A549 (cell line): ENCODE data around the gene LCNL1. TPM values are rescaled to one million over a fixed set of nuclear protein-coding genes. Genes with fewer than 3 reads are reported as not detected.

Experiments used
- ATAC-seq, 2 experiments: fragments of 200-7000 bp in 1 of 2; fragments of >200 bp in 1 of 2; cut with Nextera tagmentation in 1 of 2; cut with Tn5 transposase in 1 of 2; 3 replicates each; pipeline versions ENCODE4 v1.8.0 to v1.9.1; 2018 to 2020; ENCODE audit warnings: mild to moderate bottlenecking in 1 of 2, moderate library complexity in 1 of 2
- CTCF ChIA-PET: fragments of 300-600 bp; sonication (Branson Sonifier 250); formaldehyde crosslinking; extraction: SDS; loops from one replicate; lab custom pipeline; 2021; ENCODE audit warnings: antibody characterized with exemption, inconsistent platforms; lab: Yijun Ruan, JAX
- POLR2A ChIA-PET: fragments of 350-600 bp; formaldehyde crosslinking; extraction: SDS; loops from one replicate; lab custom pipeline; 2021; ENCODE audit warnings: antibody characterized with exemption, inconsistent platforms; lab: Yijun Ruan, JAX
- DNase-seq, 2 experiments: peaks; one replicate each; pipeline versions ENCODE4 v3.0.0 to v3.0.0-alpha.2; 2011 to 2016; ENCODE audit warnings: low read depth in 1 of 2, low spot score in 1 of 2
- FAIRE-seq: peaks from 2 replicates; lab custom pipeline; 2011; peaks lifted over from hg19 to GRCh38; lab: Jason Lieb, UNC
- H3K27ac ChIP-seq, 2 experiments: fragments of >200 bp; sonication (Bioruptor Twin); formaldehyde crosslinking; 3 replicates each; pipeline ENCODE4 v1.5.1; 2016 to 2017
- H3K4me1 ChIP-seq: fragments of >200 bp; sonication (Bioruptor Twin); formaldehyde crosslinking; 3 replicates; pipeline ENCODE4 v1.6.1; 2016
- H3K4me2 ChIP-seq: fragments of >200 bp; sonication (Bioruptor Twin); formaldehyde crosslinking; 3 replicates; pipeline ENCODE4 v1.6.1; 2016
- H3K4me3 ChIP-seq: fragments of >200 bp; sonication (Bioruptor Twin); formaldehyde crosslinking; 3 replicates; pipeline ENCODE4 v1.5.1; 2016
- H3K9me3 ChIP-seq: fragments of >200 bp; sonication (Bioruptor Twin); formaldehyde crosslinking; 3 replicates; pipeline ENCODE4 v1.6.1; 2016
- BHLHE40 ChIP-seq: IDR thresholded peaks from 2 replicates; pipeline ENCODE4 v1.6.1; 2012; ENCODE audit warnings: low read depth, low read length, inconsistent platforms
- CBX2 ChIP-seq: fragments of 200-600 bp; sonication (generic); IDR thresholded peaks from 2 replicates; pipeline ENCODE4 v1.6.1; 2016; ENCODE audit warnings: low read depth, mild to moderate bottlenecking, borderline replicate concordance
- CHD2 ChIP-seq: fragments of 150-350 bp; IDR thresholded peaks from 2 replicates; pipeline ENCODE4 v1.6.1; 2014; ENCODE audit warnings: low read length; ENCODE audit not compliant: partially characterized antibody
- EHF ChIP-seq: fragments of 250-450 bp; sonication (Bioruptor Pico); IDR thresholded peaks from 2 replicates; pipeline ENCODE4 v1.5.0; 2020; ENCODE audit warnings: mild to moderate bottlenecking
- FOSL2 ChIP-seq, 2 experiments: fragments of 450-650 bp in 1 of 2; fragments of >200 bp in 1 of 2; sonication (Bioruptor Twin) in 1 of 2; formaldehyde crosslinking; IDR thresholded peaks; 2 replicates each; pipeline versions ENCODE4 v1.5.0 to v1.6.1; 2016 to 2020; ENCODE audit warnings: mild to moderate bottlenecking in 1 of 2, moderate library complexity in 1 of 2
- FOXS1 ChIP-seq: fragments of 250-450 bp; sonication (Bioruptor Pico); IDR thresholded peaks from 2 replicates; pipeline ENCODE4 v1.5.0; 2020; ENCODE audit warnings: mild to moderate bottlenecking, moderate library complexity
- HOXB5 ChIP-seq: fragments of 250-450 bp; sonication (Bioruptor Pico); IDR thresholded peaks from 2 replicates; pipeline ENCODE4 v1.5.0; 2020; ENCODE audit warnings: mild to moderate bottlenecking, moderate library complexity
- JUN ChIP-seq, 2 experiments: fragments of >200 bp; sonication (Bioruptor Twin); formaldehyde crosslinking; IDR thresholded peaks; 2 replicates in 1 of 2; 3 replicates in 1 of 2; pipeline ENCODE4 v1.6.1; 2016 to 2017
- JUNB ChIP-seq: fragments of >200 bp; sonication (Bioruptor Twin); formaldehyde crosslinking; IDR thresholded peaks from 2 replicates; pipeline ENCODE4 v1.6.1; 2016
- KDM1A ChIP-seq: fragments of 200-600 bp; sonication (generic); IDR thresholded peaks from 2 replicates; pipeline ENCODE4 v1.6.1; 2016; ENCODE audit warnings: low read depth, mild to moderate bottlenecking
- KDM5A ChIP-seq: fragments of 200-600 bp; sonication (generic); IDR thresholded peaks from 2 replicates; pipeline ENCODE4 v1.6.1; 2016; ENCODE audit warnings: antibody characterized with exemption, mild to moderate bottlenecking
- MYC ChIP-seq: IDR thresholded peaks from 2 replicates; pipeline ENCODE4 v1.6.1; 2012; ENCODE audit warnings: mild to moderate bottlenecking, inconsistent platforms, low read length, improper control_type of control experiment, borderline replicate concordance
- NFE2L2 ChIP-seq: fragments of 150-350 bp; conservative IDR thresholded peaks from 2 replicates; pipeline ENCODE4 v1.6.1; 2014; ENCODE audit warnings: low read length
- NPAS2 ChIP-seq: fragments of 250-450 bp; sonication (Bioruptor Pico); IDR thresholded peaks from 2 replicates; pipeline ENCODE4 v1.8.0; 2022; ENCODE audit warnings: mild to moderate bottlenecking, moderate library complexity, borderline replicate concordance
- NR3C1 ChIP-seq: fragments of >200 bp; sonication (Bioruptor Twin); formaldehyde crosslinking; IDR thresholded peaks from 3 replicates; pipeline ENCODE4 v1.6.1; 2017
- RCOR1 ChIP-seq: fragments of 150-350 bp; IDR thresholded peaks from 2 replicates; pipeline ENCODE4 v1.6.1; 2014; ENCODE audit warnings: antibody characterized with exemption, low read length, low read depth
- SMC3 ChIP-seq: fragments of >200 bp; sonication (Bioruptor Twin); formaldehyde crosslinking; IDR thresholded peaks from 3 replicates; pipeline ENCODE4 v1.6.1; 2018; ENCODE audit warnings: inconsistent platforms
- SREBF2 ChIP-seq: fragments of 450-650 bp; IDR thresholded peaks from 2 replicates; pipeline ENCODE4 v1.6.1; 2014; ENCODE audit warnings: mild to moderate bottlenecking, moderate library complexity
- TFCP2L1 ChIP-seq: fragments of 250-450 bp; sonication (Bioruptor Pico); IDR thresholded peaks from 2 replicates; pipeline ENCODE4 v1.5.0; 2021; ENCODE audit warnings: mild to moderate bottlenecking
- TP53 ChIP-seq: fragments of 250-450 bp; sonication (Bioruptor Pico); IDR thresholded peaks from 2 replicates; pipeline ENCODE4 v1.5.0; 2021; ENCODE audit warnings: mild to moderate bottlenecking, moderate library complexity
- WGBS: methylation state at CpG from one replicate; pipeline ENCODE4 v1.1.6; 2017; ENCODE audit errors: missing lambda C conversion rate; 5-methylcytosine and 5-hydroxymethylcytosine counted together
- polyA plus RNA-seq, 4 experiments: library from polyadenylated mRNA; depleted of rRNA in 3 of 4; stranded (reverse); fragments of >200 nt; fragmentation: RNase III in 1 of 4; extraction: RNeasy Plus Mini Kit Qiagen cat#74134 plus additional on column Dnase treatment in 1 of 4; gene quantifications; 2 replicates in 3 of 4; 3 replicates in 1 of 4; pipeline ENCODE4 v1.2.3, GENCODE V29; 2011 to 2017
- TF ChIP-seq, protein P1 (sequence below): fragments of 250-450 bp; sonication (Bioruptor Pico); IDR thresholded peaks from 2 replicates; pipeline ENCODE4 v1.5.0; 2021; ENCODE audit warnings: mild to moderate bottlenecking, moderate library complexity, borderline replicate concordance
- TF ChIP-seq, protein P2 (sequence below): fragments of 200-600 bp; sonication (generic); IDR thresholded peaks from 2 replicates; pipeline ENCODE4 v1.6.1; 2016; ENCODE audit warnings: antibody characterized with exemption, mild to moderate bottlenecking, moderate library complexity
- TF ChIP-seq, protein P3 (sequence below): IDR thresholded peaks from 2 replicates; pipeline ENCODE4 v1.6.1; 2012

The LCNL1 gene
- polyA plus RNA-seq, 2 of the 4 experiments (the other 2 are of a cell fraction) = 0.08 to 0.19 TPM

DNA sequence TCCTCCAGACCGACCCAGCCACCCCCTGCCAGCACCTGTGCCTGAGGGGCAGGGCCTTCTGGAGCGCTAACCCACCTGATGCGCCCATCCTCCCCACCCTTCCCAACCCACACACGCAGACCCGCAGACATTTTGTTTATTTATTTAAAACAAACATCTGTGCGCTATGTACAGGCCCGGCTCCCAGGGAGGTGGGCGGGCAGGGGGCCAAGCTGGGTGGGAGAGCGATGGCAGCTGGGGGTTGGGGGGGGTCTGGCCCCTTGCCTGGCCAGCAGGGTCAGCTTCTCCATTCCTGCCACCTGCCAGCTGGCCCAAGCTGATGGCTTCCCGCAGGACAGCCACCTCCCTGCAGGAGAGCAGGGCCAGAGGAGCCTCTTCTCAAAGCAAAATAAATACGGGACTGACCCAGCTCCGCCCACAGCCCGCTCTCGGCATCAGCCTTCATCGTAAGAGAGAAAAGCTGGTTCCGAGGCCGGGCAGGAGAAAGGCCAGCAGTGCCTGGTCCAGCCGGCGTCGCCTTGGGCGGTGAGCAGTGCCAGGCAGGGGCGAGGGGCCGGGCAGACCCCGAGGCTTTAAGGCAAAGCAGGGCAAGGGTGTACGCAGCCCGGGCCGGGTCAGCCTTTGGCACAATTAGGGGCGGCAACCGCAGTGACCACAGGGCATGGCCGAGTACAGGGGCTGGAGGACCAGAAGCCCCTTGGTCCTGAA lies 24.5 kb downstream of the LCNL1 start:
- DNase-seq = no peak
- Histone ChIP-seq H3K27ac (no peak overlapping the region), H3K9me3 (no peaks in the 10 kb centered on the region), H3K4me1 (peaks cover 5% of the 10 kb centered on the region; the same call in 2 of the 3 replicates), H3K4me2 (no peak overlapping the region), H3K4me3 (no peak overlapping the region)
- TF ChIP-seq RCOR1 = no peak
- TF ChIP-seq, protein P1, sequence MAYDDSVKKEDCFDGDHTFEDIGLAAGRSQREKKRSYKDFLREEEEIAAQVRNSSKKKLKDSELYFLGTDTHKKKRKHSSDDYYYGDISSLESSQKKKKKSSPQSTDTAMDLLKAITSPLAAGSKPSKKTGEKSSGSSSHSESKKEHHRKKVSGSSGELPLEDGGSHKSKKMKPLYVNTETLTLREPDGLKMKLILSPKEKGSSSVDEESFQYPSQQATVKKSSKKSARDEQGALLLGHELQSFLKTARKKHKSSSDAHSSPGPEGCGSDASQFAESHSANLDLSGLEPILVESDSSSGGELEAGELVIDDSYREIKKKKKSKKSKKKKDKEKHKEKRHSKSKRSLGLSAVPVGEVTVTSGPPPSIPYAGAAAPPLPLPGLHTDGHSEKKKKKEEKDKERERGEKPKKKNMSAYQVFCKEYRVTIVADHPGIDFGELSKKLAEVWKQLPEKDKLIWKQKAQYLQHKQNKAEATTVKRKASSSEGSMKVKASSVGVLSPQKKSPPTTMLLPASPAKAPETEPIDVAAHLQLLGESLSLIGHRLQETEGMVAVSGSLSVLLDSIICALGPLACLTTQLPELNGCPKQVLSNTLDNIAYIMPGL (CRISPR knock-in tag) = no peak
- no peak for TF ChIP-seq TFCP2L1 (CRISPR knock-in tag)
- TF ChIP-seq KDM1A = no peak
- no peak for TF ChIP-seq EHF (CRISPR knock-in tag)
- TF ChIP-seq BHLHE40 = no peak
- no peak for TF ChIP-seq KDM5A
- TF ChIP-seq NPAS2 (CRISPR knock-in tag) = no peak
- TF ChIP-seq, protein P2, sequence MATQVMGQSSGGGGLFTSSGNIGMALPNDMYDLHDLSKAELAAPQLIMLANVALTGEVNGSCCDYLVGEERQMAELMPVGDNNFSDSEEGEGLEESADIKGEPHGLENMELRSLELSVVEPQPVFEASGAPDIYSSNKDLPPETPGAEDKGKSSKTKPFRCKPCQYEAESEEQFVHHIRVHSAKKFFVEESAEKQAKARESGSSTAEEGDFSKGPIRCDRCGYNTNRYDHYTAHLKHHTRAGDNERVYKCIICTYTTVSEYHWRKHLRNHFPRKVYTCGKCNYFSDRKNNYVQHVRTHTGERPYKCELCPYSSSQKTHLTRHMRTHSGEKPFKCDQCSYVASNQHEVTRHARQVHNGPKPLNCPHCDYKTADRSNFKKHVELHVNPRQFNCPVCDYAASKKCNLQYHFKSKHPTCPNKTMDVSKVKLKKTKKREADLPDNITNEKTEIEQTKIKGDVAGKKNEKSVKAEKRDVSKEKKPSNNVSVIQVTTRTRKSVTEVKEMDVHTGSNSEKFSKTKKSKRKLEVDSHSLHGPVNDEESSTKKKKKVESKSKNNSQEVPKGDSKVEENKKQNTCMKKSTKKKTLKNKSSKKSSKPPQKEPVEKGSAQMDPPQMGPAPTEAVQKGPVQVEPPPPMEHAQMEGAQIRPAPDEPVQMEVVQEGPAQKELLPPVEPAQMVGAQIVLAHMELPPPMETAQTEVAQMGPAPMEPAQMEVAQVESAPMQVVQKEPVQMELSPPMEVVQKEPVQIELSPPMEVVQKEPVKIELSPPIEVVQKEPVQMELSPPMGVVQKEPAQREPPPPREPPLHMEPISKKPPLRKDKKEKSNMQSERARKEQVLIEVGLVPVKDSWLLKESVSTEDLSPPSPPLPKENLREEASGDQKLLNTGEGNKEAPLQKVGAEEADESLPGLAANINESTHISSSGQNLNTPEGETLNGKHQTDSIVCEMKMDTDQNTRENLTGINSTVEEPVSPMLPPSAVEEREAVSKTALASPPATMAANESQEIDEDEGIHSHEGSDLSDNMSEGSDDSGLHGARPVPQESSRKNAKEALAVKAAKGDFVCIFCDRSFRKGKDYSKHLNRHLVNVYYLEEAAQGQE = no peak
- ChIA-PET CTCF (interaction anchor here (0.6 to 6.1 kb wide), 6 partner anchors 22 to 185 kb away, joined by 3 to 37 read pairs (median 8); partner anchors contain the start of genes ABCA2 and NPDC1), POLR2A (interaction anchor here (0.8 kb wide), 1 partner anchor 15 kb away, joined by 3 read pairs; the partner anchor contains the start of gene PAXX)
- 68% methylated on average over 24 of the region's 30 CpGs for WGBS
- ATAC-seq = peak in 1 of 2 experiments; percentile 47; a peak in 3 of 6 replicates
- no peak for FAIRE-seq

DNA sequence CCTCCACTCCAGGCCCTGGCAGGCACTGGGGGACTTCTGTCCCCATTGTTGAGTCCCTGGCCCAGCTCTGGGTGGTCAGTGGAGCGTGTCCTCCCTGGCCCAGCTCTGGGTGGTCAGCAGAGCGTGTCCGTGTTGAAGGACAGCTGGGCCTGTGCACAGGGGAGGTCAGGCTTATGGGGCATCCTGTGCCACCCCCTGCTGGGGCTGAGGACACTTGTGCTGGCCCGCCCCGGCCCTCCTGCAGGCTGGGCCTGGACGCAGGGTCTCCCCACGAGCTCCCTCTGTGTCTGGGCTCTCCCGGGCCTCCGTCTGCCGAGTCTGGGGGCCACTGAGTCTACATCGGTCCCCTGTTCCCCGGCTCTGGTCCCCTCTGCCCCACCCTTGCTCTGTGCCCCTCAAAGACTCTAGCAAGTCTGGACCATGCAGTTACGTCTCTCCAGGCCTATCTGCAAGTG lies 25.1 kb downstream of the LCNL1 start:
- DNase-seq (no peak), ATAC-seq (peak in 1 of 2 experiments; percentile 17; a peak in 3 of 6 replicates), FAIRE-seq (no peak)
- no peak overlapping the region for H3K27ac ChIP-seq
- no peak overlapping the region for H3K4me3 ChIP-seq
- peaks cover 5% of the 10 kb centered on the region; the same call in 2 of the 3 replicates for H3K4me1 ChIP-seq
- no peak for TF ChIP-seq KDM5A
- no peak for TF ChIP-seq BHLHE40
- TF ChIP-seq HOXB5 = no peak
- TF ChIP-seq TP53 (CRISPR knock-in tag) = no peak
- no peak for TF ChIP-seq SREBF2
- TF ChIP-seq, protein P1 (CRISPR knock-in tag) = no peak
- no peak for TF ChIP-seq FOSL2 (IDR thresholded peaks at IDR 0.05)
- no peak for TF ChIP-seq FOSL2 (CRISPR knock-in tag; IDR thresholded peaks at IDR 0.05)
- no peak for TF ChIP-seq NFE2L2
- TF ChIP-seq SMC3 = no peak
- TF ChIP-seq MYC = no peak
- no peak for TF ChIP-seq NR3C1
- no peak for TF ChIP-seq JUNB
- no peak for TF ChIP-seq CBX2
- no peak for TF ChIP-seq FOXS1 (CRISPR knock-in tag)
- TF ChIP-seq CHD2 = no peak
- TF ChIP-seq JUN (IDR thresholded peaks at IDR 0.05) = no peak
- TF ChIP-seq, protein P3, sequence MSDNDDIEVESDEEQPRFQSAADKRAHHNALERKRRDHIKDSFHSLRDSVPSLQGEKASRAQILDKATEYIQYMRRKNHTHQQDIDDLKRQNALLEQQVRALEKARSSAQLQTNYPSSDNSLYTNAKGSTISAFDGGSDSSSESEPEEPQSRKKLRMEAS = no peak
- no peaks in the 10 kb centered on the region for H3K9me3 ChIP-seq
- ChIA-PET CTCF (interaction anchor here (1.3 to 2.9 kb wide), 3 partner anchors 21 to 60 kb away, joined by 7 to 13 read pairs (median 9); no protein-coding TSS in a partner anchor), POLR2A (no interaction called here)
- WGBS = 89% methylated on average over 10 of the region's 13 CpGs
- no peak overlapping the region for H3K4me2 ChIP-seq
